Smooth muscle cell (in vitro differentiated cells): ENCODE measurements around the gene GRIA2. TPM values are rescaled to one million over a fixed set of nuclear protein-coding genes. Genes with fewer than 3 reads are reported as not detected.

Experiments
- DNase-seq: peaks from one replicate; lab custom pipeline; 2025; ENCODE audit not compliant: unreplicated experiment; lab: John Stamatoyannopoulos, UW
- H2AFZ ChIP-seq: fragments of 200-600 bp; sonication (generic); 2 replicates; pipeline ENCODE4 v1.6.0; 2016; ENCODE audit warnings: antibody characterized with exemption, low read depth, mild to moderate bottlenecking
- H3F3A ChIP-seq: fragments of 200-600 bp; sonication (generic); 2 replicates; pipeline ENCODE4 v1.6.0; 2017; ENCODE audit warnings: antibody characterized with exemption, low read depth
- H3K27ac ChIP-seq: fragments of 200-600 bp; sonication (generic); 2 replicates; pipeline ENCODE4 v1.5.1; 2016; ENCODE audit warnings: low read depth, mild to moderate bottlenecking
- H3K27me3 ChIP-seq: fragments of 200-600 bp; sonication (generic); 2 replicates; pipeline ENCODE4 v1.6.1; 2016; ENCODE audit warnings: low read depth, mild to moderate bottlenecking
- H3K36me3 ChIP-seq: fragments of 200-600 bp; sonication (generic); 2 replicates; pipeline ENCODE4 v1.5.1; 2016; ENCODE audit warnings: low read depth
- H3K4me1 ChIP-seq: fragments of 200-600 bp; sonication (generic); 2 replicates; pipeline ENCODE4 v1.5.1; 2016; ENCODE audit warnings: low read depth
- H3K4me2 ChIP-seq: fragments of 200-600 bp; sonication (generic); 2 replicates; pipeline ENCODE4 v1.6.0; 2016; ENCODE audit warnings: mild to moderate bottlenecking
- H3K4me3 ChIP-seq: fragments of 200-600 bp; sonication (generic); 2 replicates; pipeline ENCODE4 v1.5.1; 2016; ENCODE audit warnings: mild to moderate bottlenecking
- H3K79me2 ChIP-seq: fragments of 200-600 bp; sonication (generic); 2 replicates; pipeline ENCODE4 v1.6.0; 2016; ENCODE audit warnings: low read depth, mild to moderate bottlenecking
- H3K9ac ChIP-seq: fragments of 200-600 bp; sonication (generic); 2 replicates; pipeline ENCODE4 v1.6.0; 2016; ENCODE audit warnings: low read depth
- H3K9me3 ChIP-seq: fragments of 200-600 bp; sonication (generic); replicated peaks from 2 replicates; pipeline ENCODE4 v1.5.1; 2016; ENCODE audit warnings: low read depth
- H4K20me1 ChIP-seq: fragments of 200-600 bp; sonication (generic); 2 replicates; pipeline ENCODE4 v1.6.0; 2016; ENCODE audit warnings: low read depth
- WGBS: methylation state at CpG from one replicate; pipeline ENCODE4 v1.1.7; 2016; ENCODE audit warnings: low lambda C conversion rate; 5-methylcytosine and 5-hydroxymethylcytosine counted together
- polyA plus RNA-seq: library from polyadenylated mRNA; unstranded; fragments of >200 nt; fragmentation: Nextera tagmentation; extraction: Ambion mirVana; gene quantifications from 2 replicates; pipeline ENCODE4 v1.2.1, GENCODE V29; 2016
- total RNA-seq: library from RNA; depleted of rRNA; stranded (reverse); fragments of >200 nt; gene quantifications from 2 replicates; pipeline ENCODE4 v1.2.3, GENCODE V29; 2014
- TF ChIP-seq, protein P1 (sequence below): fragments of 200-600 bp; sonication (generic); IDR thresholded peaks from 2 replicates; pipeline ENCODE4 v1.5.1; 2017; ENCODE audit warnings: borderline replicate concordance, mild to moderate bottlenecking, antibody characterized with exemption; ENCODE audit not compliant: insufficient read depth, poor library complexity, severe bottlenecking

Gene GRIA2
- total and polyA plus RNA-seq, 2 experiments from 2014 or later = not detected

DNA sequence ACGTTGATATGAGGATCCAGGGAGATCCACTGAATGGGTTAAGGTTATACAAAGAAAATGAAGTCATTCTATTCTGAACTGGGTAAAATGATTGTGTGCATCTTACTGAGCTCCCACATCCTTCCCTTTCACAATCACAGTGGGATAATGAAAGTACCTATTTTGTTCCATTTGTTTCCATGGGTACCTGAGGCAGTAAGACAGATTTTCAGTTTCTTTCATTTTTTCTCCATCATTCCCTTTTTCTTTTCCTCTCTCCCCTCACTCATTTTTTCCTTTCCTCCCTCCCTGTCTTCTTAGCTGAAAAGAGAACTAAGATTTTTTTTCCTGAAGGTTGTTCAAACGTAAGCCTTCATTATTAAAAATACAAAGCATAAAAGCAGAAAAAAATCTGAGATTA is 4.6 kb downstream of the GRIA2 start:
- Histone ChIP-seq H3K79me2 (no peaks in the 10 kb centered on the region), H3K27ac (no peak overlapping the region), H3K4me1 (peaks cover 9% of the 10 kb centered on the region), H3K27me3 (peaks cover 66% of the 10 kb centered on the region), H3K9me3 (no peaks in the 10 kb centered on the region), H2AFZ (no peak overlapping the region), H3K4me3 (no peak overlapping the region), H4K20me1 (no peaks in the 10 kb centered on the region), H3K4me2 (no peak overlapping the region), H3K36me3 (no peaks in the 10 kb centered on the region), H3K9ac (no peak overlapping the region), H3F3A (no peaks in the 10 kb centered on the region)
- DNase-seq = no peak
- TF ChIP-seq, protein P1, sequence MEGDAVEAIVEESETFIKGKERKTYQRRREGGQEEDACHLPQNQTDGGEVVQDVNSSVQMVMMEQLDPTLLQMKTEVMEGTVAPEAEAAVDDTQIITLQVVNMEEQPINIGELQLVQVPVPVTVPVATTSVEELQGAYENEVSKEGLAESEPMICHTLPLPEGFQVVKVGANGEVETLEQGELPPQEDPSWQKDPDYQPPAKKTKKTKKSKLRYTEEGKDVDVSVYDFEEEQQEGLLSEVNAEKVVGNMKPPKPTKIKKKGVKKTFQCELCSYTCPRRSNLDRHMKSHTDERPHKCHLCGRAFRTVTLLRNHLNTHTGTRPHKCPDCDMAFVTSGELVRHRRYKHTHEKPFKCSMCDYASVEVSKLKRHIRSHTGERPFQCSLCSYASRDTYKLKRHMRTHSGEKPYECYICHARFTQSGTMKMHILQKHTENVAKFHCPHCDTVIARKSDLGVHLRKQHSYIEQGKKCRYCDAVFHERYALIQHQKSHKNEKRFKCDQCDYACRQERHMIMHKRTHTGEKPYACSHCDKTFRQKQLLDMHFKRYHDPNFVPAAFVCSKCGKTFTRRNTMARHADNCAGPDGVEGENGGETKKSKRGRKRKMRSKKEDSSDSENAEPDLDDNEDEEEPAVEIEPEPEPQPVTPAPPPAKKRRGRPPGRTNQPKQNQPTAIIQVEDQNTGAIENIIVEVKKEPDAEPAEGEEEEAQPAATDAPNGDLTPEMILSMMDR = no peak
- WGBS = 82% methylated on average over 2 of the region's 2 CpGs

DNA sequence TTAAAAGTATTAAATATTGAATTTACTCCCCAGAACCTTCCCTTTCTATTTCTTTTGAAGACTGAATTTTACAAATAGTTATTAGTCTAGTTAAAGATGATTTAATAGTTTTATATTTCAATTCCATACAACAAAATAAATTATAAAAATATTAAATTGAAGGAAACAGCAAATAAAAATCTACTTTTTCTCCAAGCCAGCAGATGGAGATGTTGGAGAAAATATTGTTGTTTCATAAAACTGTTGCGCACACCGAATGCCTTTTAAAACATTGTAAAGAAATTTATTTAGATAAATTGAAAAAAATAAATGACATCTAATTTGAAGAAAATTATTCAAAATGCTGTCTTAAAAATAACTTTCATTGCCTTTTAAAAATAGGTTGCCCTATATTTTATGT is 5.5 kb downstream of the GRIA2 start:
- Histone ChIP-seq H4K20me1 (no peaks in the 10 kb centered on the region), H3K79me2 (no peaks in the 10 kb centered on the region), H3K27me3 (peaks cover 62% of the 10 kb centered on the region), H2AFZ (no peak overlapping the region), H3K27ac (no peak overlapping the region), H3K9me3 (no peaks in the 10 kb centered on the region), H3K4me3 (no peak overlapping the region), H3F3A (no peaks in the 10 kb centered on the region), H3K36me3 (no peaks in the 10 kb centered on the region), H3K4me1 (peaks cover 9% of the 10 kb centered on the region), H3K9ac (no peak overlapping the region), H3K4me2 (no peak overlapping the region)
- TF ChIP-seq, protein P1 = no peak
- DNase-seq = no peak
- 98% methylated on average over 2 of the region's 2 CpGs for WGBS

DNA sequence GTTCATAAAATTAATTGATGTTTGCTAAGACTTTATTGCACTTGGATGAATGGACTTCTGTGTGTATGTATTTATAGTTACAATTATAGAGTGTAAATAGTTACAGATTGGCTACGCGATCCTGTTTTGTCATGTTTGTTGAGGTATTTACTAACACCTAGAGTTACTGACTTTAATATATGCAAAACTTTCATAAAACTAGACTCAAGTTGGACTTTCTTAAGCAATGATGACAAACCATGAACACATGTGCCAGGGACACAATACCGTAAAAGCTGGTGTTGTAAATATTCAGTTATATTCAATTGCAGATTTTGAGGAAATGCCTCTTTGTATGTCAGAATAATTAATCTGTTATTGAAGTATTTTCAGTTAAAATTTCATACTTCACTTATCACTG is 6.1 kb downstream of the GRIA2 start:
- DNase-seq = no peak
- Histone ChIP-seq H3K36me3 (no peaks in the 10 kb centered on the region), H3K4me1 (peaks cover 9% of the 10 kb centered on the region), H3K27ac (no peak overlapping the region), H4K20me1 (no peaks in the 10 kb centered on the region), H3K4me2 (no peak overlapping the region), H3F3A (no peaks in the 10 kb centered on the region), H2AFZ (no peak overlapping the region), H3K4me3 (no peak overlapping the region), H3K9me3 (no peaks in the 10 kb centered on the region), H3K79me2 (no peaks in the 10 kb centered on the region), H3K27me3 (peaks cover 57% of the 10 kb centered on the region), H3K9ac (no peak overlapping the region)
- WGBS = 94% methylated on average over 3 of the region's 3 CpGs
- TF ChIP-seq, protein P1 = no peak

DNA sequence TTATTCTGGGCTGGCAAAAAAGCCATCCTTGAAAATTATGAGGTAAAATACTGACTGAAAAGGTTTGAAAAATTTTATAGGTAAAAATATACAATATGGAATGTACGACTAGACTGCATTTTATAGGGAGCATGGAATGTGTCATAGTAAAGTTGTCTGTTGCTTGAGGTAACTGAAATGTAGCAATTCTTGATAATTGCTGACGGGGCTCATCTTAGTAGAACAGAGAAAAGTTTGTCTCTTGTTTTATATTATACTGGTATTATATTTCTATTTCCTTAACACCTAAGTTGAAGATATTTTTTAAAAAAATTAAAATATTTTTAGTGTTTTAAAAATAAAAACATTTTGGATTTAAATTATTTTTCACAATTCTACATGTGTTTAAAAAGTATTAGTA is 11.0 kb downstream of the GRIA2 start:
- H3K4me1 ChIP-seq = no peaks in the 10 kb centered on the region
- H3K9ac ChIP-seq = no peak overlapping the region
- no peak overlapping the region for H3K27ac ChIP-seq
- no peaks in the 10 kb centered on the region for H3F3A ChIP-seq
- no peaks in the 10 kb centered on the region for H4K20me1 ChIP-seq
- H3K27me3 ChIP-seq = peaks cover 37% of the 10 kb centered on the region
- H3K36me3 ChIP-seq = no peaks in the 10 kb centered on the region
- no peaks in the 10 kb centered on the region for H3K79me2 ChIP-seq
- DNase-seq = no peak
- no peak overlapping the region for H2AFZ ChIP-seq
- TF ChIP-seq, protein P1 = no peak
- H3K4me2 ChIP-seq = no peak overlapping the region
- H3K4me3 ChIP-seq = no peak overlapping the region
- 81% methylated on average over 2 of the region's 2 CpGs for WGBS
- no peaks in the 10 kb centered on the region for H3K9me3 ChIP-seq
